GM10248 (cell line): Measurements from ENCODE around the gene AMFR.
A peak's percentile ranks its signal among the peaks of the same experiment; 100 is the strongest.
"Not testable (repeated sequence)": the region's sequence is repeated elsewhere in the genome, so short reads cannot be mapped to it uniquely, and the experiment has no call there.

Experiments used
- CTCF ChIA-PET: fragments of 300-600 bp; sonication (Branson Sonifier 250); formaldehyde crosslinking; extraction: SDS; loops from one replicate; lab custom pipeline; 2021; ENCODE audit warnings: antibody characterized with exemption; lab: Yijun Ruan, JAX
- POLR2A ChIA-PET: fragments of 350-650 bp; sonication (Branson Sonifier 250); formaldehyde crosslinking; extraction: SDS; loops from one replicate; lab custom pipeline; 2020; ENCODE audit warnings: antibody characterized with exemption; lab: Yijun Ruan, JAX
- DNase-seq: peaks from one replicate; pipeline ENCODE4 v3.0.0; 2012; ENCODE audit errors: extremely low spot score
- CTCF ChIP-seq: IDR thresholded peaks from 2 replicates; pipeline ENCODE4 v1.5.1; 2012; ENCODE audit warnings: mild to moderate bottlenecking, low read depth; ENCODE audit errors: extremely low read depth, missing control alignments, control extremely low read depth

The AMFR gene

GRCh38 chr16:56405977-56406672 lies 19.2 kb downstream of the AMFR start:
- CTCF ChIA-PET, result interaction anchor here (1.1 kb wide), 1 partner anchor 22 kb away, joined by 4 read pairs; no protein-coding TSS in a partner anchor
- no peak for TF ChIP-seq CTCF

DNA sequence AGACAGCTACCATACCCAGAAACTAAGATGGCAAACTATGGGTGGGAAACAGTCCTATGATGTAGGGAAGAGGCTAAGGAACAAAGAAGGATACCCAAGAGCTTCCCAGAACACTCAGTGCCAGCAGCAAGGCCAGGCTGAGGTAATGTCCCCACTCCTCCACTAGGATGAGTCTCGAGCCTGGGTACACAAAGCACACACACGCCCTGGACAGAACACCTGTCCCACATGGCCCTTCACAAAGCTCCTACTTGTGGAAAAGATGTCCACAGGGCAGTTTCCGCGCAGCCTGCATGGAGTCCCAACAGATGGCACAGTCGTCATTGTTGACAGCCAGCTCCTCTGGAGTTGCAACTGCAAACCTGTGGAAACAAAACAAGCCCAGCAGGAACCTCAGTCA lies 23.9 kb downstream of the AMFR start:
- ChIA-PET CTCF (interaction anchor here (0.9 to 1.5 kb wide), 6 partner anchors 14 to 44 kb away, joined by 3 to 5 read pairs (median 3); no protein-coding TSS in a partner anchor), POLR2A (interaction anchor here (0.6 kb wide), 1 partner anchor 544 kb away, joined by 7 read pairs; no protein-coding TSS in a partner anchor)
- DNase-seq, result peak; percentile 27
- TF ChIP-seq CTCF, result no peak

More at GRCh38 chr16:56405977-56406672, 19.2 kb downstream of the AMFR start:
- POLR2A ChIA-PET, result no interaction called here
- no peak for DNase-seq

GRCh38 chr16:56400458-56400857 lies 24.9 kb downstream of the AMFR start:
- no peak for TF ChIP-seq CTCF
- no peak for DNase-seq
- ChIA-PET CTCF (interaction anchor here (1.1 to 1.5 kb wide), 3 partner anchors 13 to 43 kb away, joined by 3 to 5 read pairs (median 5); no protein-coding TSS in a partner anchor), POLR2A (no interaction called here)

GRCh38 chr16:56399486-56399885 lies 25.9 kb downstream of the AMFR start:
- DNase-seq, result no peak
- POLR2A ChIA-PET, result no interaction called here
- no peak for TF ChIP-seq CTCF
- CTCF ChIA-PET, result no interaction called here

DNA sequence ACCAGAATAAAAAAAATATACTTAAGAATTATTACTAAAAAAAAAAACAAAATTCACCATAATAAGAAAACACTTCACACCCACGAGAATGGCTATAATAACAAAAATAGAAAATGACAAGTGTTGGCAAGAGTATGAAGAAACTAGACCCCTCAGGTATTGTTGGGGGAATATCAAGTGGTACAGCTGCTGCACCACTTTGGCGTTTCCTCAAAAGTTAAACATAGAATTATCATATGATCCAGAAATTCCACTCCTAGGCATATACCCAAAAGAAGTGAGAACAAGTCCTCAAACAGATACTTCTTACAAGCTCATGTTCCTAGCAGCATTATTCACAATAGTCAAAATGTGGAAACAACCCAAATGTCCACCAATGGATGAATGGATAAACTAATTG lies 26.3 kb downstream of the AMFR start:
- ChIA-PET POLR2A (no interaction called here), CTCF (no interaction called here)
- TF ChIP-seq CTCF, result no peak
- DNase-seq, result no peak

GRCh38 chr16:56396724-56397123 lies 28.6 kb downstream of the AMFR start:
- DNase-seq, CTCF ChIA-PET, POLR2A ChIA-PET: not testable (repeated sequence)

- CTCF ChIA-PET, result no interaction called here
- POLR2A ChIA-PET, result no interaction called here
- TF ChIP-seq CTCF, result no peak
- no peak for DNase-seq
These were observed 35.8 kb downstream of the AMFR start for GRCh38 chr16:56389554-56389953.
